Stimulated activated CD4-positive, alpha-beta T cell treated with anti-CD3 and anti-CD28 coated beads, Interleukin-1b, Interleukin-23, amount 100 ng/mL, for 1 hour (primary cell): ENCODE results near the gene TMEM255B.
"Not testable (repeated sequence)": the region's sequence is repeated elsewhere in the genome, so short reads cannot be mapped to it uniquely, and the experiment has no call there.

Experiments
- DNase-seq, 2 donors: peaks; one replicate each; pipeline ENCODE4 v3.0.0-alpha.2; 2020; ENCODE audit warnings: low read depth in 2 of 2

TMEM255B gene

DNA sequence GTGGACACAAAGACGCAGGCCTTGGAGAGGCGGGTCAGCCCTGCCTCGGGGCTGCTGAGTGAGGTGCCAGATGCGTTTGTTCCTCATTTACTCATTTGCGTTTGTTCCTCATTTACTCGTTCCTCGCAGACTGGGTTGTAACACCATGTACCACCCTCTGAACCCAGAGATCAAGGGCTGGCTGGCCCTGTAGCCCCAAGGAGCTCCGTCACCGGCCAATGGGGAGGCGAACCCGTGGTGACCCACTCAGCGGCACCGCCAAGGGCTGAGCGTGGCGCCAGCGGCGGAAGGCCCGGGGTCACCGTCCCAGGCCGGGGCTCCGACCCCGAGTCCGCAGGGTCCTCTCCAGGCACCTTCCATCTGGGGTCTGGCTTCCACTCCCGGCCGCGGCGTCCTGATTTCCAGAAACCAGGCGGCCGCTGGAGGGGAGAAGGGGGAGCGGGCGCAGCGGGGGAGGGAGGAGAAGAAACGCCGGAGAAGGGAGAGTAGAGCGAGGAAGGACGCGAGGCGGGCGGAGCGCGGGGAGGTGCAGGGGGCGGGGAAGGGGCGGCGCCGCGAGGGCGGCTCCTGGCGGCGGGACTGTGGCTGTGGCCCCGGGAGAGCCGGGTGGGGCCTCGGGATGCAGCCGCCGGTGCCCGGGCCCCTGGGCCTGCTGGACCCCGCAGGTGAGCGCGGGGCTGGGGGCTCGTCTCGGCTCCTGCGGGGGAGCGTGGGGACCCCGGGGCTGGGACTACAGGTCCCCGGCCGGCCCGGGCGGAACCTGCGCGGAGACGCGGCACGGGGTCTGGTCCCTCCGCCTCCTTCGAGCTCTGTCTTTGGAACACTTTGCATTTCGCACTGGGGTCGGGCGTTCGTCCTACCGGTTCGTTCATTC is at the start of gene TMEM255B:
TSS of gene TMEM255B (plus strand) at position 576 of the 874 bp plus-strand sequence. CDS start at position 620, 44 bp downstream.
- DNase-seq, result peak; percentile 24 to 68

DNA sequence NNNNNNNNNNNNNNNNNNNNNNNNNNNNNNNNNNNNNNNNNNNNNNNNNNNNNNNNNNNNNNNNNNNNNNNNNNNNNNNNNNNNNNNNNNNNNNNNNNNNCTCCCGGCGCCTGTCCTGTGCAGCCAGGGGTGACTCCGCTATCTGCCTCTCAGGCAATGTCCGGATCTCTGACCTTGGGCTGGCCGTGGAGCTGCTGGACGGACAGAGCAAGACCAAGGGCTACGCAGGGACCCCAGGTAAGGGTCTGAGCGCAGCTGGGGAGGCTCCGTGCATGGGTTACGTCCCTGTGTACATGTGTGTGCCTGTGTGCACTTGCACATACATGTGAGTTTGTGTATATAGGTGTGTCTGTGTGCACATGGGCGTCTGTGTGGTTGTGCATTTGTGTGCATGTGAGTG is 36.1 kb upstream of the TMEM255B start:
- DNase-seq, result no peak

GRCh38 chr13:113723410-113724015 is 35.5 kb upstream of the TMEM255B start:
- no peak for DNase-seq

GRCh38 chr13:113724016-113724758 is 34.8 kb upstream of the TMEM255B start:
- DNase-seq, result no peak

GRCh38 chr13:113724780-113725315 is 34.2 kb upstream of the TMEM255B start:
- DNase-seq, result peak; percentile 80 to 84

DNA sequence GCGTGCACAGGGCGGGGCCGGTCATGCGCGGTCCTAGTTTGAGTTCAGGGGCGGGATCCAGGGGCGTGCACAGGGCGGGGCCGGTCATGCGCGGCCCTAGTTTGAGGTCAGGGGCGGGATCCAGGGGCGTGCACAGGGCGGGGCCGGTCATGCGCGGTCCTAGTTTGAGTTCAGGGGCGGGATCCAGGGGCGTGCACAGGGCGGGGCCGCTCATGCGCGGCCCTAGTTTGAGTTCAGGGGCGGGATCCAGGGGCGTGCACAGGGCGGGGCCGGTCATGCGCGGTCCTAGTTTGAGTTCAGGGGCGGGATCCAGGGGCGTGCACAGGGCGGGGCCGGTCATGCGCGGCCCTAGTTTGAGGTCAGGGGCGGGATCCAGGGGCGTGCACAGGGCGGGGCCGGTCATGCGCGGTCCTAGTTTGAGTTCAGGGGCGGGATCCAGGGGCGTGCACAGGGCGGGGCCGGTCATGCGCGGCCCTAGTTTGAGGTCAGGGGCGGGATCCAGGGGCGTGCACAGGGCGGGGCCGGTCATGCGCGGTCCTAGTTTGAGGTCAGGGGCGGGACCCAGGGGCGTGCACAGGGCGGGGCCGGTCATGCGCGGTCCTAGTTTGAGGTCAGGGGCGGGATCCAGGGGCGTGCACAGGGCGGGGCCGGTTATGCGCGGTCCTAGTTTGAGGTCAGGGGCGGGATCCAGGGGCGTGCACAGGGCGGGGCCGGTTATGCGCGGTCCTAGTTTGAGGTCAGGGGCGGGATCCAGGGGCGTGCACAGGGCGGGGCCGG is 33.5 kb upstream of the TMEM255B start:
- DNase-seq, result peak in 1 of 2 donors; percentile 66

GRCh38 chr13:113726106-113726821 is 32.8 kb upstream of the TMEM255B start:
- DNase-seq, result not testable (repeated sequence)

GRCh38 chr13:113726961-113727411 is 32.0 kb upstream of the TMEM255B start:
- no peak for DNase-seq

DNA sequence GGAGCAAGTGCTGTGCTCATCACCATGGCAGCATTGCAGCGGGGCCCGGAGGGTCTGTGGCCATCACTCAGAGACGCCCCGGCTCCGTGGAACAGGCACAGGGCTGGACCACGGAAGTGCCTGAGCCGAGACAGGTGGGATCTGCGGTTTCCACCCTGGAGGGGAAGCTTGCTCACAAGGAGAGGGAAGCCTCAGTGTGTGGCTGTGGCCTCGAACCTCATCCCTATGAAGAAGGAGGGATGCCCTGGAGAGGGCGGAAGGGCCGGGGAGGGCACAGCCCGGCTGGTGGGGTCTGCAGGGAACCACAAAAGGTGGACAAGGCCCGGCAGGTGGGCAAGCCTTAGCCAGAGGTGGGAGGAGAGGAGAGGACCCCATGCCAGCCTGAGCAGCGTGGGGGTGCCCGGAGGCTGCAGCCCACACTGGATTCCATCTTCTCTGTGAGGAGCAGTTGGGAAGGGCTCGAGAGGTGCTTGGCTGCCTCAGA is 30.4 kb upstream of the TMEM255B start:
- no peak for DNase-seq

DNA sequence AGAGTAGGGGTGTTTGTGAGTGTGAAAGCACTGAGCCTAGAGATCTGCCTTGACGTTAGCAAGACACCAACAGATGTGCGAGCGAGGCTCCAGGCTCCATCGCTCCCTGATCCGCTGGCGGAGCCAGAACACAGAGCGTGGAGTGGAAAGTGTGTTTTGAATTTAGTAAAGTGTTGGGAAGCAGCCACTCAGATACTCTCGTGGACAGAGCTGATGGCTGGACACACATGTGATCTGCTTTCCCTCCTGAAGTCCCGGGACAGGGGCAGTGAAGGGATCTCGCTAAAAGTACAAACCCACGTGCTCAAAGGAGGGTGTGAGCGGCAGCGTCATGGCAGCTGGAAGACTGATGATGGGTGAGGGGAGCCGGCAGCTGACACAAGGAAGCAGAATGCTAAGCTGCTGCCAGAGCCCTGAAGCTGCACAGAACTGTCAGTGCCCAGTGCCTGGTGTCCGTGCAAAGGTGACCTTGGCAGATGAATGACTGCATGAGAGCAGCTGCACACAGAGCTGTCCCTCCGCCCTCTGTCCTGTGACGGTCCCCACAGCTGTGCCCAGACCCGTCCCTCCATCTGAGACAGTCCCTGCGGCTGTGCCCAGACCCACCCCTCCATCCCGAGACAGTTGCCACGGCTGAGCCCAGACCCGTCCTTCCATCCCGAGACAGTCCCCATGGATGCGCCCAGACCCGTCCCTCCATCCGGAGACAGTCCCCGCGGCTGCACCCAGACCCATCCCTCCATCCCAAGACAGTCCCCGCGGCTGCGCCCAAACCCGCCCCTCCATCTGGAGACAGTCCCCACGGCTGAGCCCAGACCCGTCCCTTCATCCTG is 29.6 kb upstream of the TMEM255B start:
- DNase-seq, result no peak

- no peak for DNase-seq
These were observed 28.8 kb upstream of the TMEM255B start for GRCh38 chr13:113730258-113730691.

DNA sequence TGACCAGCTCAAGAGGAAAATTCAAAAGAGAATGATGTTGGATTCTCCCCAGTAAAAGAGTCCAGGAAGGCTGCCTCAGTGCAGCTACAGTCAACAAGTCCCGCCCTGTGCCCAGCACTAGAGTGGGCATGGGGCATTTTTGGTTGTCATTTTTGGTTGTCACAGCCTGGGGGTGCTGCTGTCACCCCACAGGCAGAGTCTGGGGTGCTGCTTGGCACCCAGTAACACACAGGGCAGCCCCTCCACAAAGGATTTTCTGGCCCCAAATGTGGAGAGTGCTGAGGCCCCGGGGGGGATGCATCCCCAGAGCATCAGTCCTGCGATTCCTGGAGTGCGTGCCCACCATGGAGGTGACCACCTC is 28.2 kb upstream of the TMEM255B start:
- DNase-seq, result no peak

DNA sequence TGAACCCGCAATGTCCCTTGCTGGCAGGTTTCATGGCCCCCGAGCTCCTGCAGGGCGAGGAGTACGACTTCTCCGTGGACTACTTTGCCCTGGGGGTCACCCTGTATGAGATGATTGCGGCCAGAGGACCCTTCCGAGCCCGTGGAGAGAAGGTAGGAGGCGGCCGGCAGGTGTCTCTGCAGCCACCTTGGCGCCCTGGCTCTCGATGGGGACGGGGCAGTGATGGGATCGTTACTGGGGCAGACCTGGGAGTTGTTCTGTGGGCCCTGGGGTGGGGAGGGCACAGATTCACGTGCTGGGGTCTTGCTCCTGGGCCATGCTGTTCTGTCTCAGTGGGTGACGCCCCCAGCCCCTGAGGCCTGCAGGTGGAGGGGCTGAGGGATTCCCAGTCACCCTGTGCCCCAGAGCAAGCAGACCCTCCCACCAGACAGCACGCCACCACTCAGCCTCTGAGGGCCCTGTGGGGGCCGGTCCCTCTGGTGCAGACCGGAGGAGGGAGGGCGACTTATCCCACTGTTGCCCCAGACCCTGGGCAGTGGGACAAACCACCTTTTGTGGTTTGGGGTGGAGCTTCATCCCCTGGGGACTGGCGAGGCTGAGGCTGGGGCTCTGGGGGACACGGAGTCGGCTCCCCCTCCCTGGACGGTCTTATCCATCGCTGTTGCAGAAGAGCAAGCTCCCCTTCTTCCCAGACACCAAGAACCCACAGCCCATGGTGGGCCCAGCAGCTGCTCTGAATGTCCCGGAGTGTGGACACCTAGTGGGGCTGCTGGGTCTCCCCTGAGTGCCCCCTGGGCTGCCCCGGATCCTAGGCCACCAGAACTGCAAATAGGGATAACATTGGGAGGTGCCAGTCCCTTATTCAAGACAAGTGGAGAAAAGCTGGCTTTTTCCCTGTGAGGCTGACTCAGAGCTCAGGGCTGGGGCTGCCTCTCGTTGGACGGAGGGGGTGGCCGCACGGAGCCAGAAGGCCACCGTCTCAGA is 27.5 kb upstream of the TMEM255B start:
- DNase-seq, result no peak

DNA sequence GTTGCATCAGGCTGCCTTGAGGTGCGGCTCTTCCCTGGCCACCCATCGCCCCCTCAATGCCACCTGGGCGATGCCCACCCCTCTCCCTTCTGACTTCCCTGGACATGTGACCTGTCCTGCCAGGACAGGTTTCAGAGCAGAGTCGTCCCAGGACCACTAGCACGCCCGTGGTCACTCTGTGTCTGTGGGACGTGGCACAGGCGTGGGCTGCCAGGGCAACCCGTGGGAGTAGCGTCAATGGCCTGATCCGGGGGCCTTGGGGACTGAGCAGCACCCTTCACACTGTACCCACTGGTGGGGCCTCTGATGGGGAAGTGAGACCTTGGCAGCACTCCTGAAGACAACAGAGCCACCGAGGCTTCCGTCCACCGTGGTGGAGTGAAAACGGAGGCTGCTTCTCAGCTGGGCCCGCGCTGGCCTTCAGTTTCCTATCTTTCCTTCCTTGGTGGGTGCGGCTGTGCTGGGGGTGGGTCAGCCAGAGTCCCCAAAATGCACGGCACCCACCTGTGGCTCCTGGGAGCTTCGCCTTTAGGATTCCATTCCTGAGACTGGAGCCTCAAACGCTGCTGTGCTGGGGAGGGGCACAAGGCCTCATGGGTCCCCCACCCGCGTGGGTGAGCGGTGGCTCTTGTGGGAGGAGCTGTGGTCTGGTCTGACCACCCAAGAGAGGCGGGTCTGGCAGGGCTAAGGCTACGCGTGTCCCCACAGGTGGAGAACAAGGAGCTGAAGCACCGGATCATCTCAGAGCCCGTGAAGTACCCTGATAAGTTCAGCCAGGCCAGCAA is 26.7 kb upstream of the TMEM255B start:
- no peak for DNase-seq

DNA sequence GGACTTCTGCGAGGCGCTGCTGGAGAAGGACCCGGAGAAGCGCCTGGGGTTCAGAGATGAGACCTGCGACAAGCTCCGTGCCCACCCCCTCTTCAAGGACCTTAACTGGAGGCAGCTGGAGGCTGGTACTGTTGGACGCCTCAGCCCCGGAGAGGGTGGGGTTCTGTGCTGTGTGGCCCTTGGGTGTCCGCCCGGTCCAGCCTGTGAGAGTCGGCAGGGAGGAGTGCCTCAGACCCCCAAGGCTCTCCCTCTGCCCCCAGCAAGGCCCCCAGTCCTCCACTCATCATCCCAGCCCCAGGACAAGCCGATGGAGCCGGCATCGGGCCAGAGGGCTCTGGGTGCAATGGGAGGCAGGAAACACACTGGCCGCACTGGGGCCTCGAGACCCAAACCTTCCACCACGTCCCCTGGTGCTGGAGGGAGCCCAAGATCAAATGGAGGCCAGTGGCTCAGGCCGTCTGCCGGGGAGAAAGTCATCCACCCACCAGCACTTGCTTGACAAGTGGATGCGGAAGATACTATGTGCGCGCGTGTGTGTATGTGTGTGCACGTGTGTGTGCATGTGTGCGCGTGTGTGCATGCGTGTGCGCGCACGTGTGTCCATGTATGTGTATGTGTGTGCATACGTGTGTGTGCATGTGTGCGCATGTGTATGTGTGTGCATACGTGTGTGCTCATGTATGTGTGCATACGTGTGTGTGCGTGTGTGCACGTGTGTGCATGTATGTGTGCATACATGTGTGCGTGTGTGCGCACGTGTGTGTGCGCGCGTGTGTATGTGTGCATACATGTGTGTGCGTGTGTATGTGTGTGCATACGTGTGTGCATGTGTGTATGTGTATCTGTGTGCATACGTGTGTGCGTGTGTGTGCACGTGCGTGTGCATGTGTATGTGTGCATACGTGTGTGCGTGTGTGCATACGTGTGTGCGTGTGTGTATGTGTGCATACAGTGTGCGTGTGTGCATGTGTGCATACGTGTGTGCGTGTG is 25.8 kb upstream of the TMEM255B start:
- no peak for DNase-seq

DNA sequence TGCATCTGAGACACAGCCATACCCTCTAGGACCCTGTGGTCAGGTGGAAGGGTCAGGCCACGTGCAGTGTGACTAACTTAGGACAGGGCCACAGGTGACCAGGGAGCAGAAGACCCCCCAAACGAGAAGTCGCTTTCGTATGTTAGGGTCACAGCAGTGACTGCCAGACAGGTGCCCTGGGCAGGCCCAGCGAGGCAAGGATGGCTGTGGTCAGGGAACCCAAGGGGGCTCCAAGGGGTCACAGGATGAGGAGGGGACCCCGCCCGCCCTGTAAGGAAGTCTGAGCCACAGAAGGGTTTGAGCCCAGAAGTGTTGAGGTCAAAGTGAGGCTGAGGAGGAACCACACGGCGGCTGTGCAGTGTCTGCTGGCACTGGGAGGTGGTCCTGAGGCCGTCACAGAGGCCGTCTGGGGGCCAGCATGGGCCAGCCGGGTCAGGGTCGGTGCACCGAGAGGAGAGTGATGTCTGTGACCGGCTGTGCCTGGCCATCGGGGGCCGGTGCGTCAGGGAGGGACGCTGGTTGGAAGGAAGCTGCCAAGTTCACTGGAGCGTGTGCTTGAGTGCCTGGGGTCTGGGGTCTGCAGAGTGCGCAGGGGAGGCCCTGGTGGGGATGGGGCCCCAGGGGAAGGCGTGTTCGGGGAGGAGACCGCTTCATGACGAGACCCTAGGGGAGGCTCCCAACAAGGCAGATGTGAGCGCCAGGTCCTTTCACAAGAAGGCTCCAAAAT is 24.8 kb upstream of the TMEM255B start:
- no peak for DNase-seq
